Activated CD4-positive, CD25-positive, alpha-beta regulatory T cell treated with anti-CD3 and anti-CD28 coated beads, Interleukin-2, amount 50 U/mL, for 16 hours (primary cell): ENCODE measurements around the gene EXOC3L4.
"Not testable (repeated sequence)": the region's sequence is repeated elsewhere in the genome, so short reads cannot be mapped to it uniquely, and the experiment has no call there.

ENCODE experiments used
- DNase-seq: peaks from one replicate; pipeline ENCODE4 v3.0.0-alpha.2; 2020; ENCODE audit warnings: low read depth, low spot score

The EXOC3L4 gene

GRCh38 chr14:103149351-103150237 is 55.1 kb downstream of the EXOC3L4 start:
- no peak for DNase-seq

GRCh38 chr14:103151270-103151945 is 56.9 kb downstream of the EXOC3L4 start:
- DNase-seq: no peak

GRCh38 chr14:103155010-103155409 is 60.5 kb downstream of the EXOC3L4 start:
- no peak for DNase-seq

- not testable (repeated sequence) for DNase-seq
These were observed 60.9 kb downstream of the EXOC3L4 start for GRCh38 chr14:103155416-103155815.

- no peak for DNase-seq
These were observed 61.4 kb downstream of the EXOC3L4 start for GRCh38 chr14:103155826-103156394.

GRCh38 chr14:103156651-103157378 is 62.3 kb downstream of the EXOC3L4 start:
- DNase-seq: no peak

- no peak for DNase-seq
These were observed 63.4 kb downstream of the EXOC3L4 start for GRCh38 chr14:103157969-103158368.

GRCh38 chr14:103158688-103159087 is 64.2 kb downstream of the EXOC3L4 start:
- DNase-seq: no peak
